GM21526 (cell line): Measurements from ENCODE around the gene GNAL.

ENCODE experiments used
- ATAC-seq: cut with Tn5 transposase; IDR thresholded peaks from one replicate; pipeline ENCODE4 v1.9.1; 2021; ENCODE audit warnings: moderate library complexity; ENCODE audit not compliant: unreplicated experiment, low FRiP score

GNAL gene

GRCh38 chr18:11757084-11757590, 68.1 kb downstream of the GNAL start:
- ATAC-seq, result no peak

GRCh38 chr18:11759456-11759855, 70.4 kb downstream of the GNAL start:
- no peak for ATAC-seq

GRCh38 chr18:11760498-11761167, 71.6 kb downstream of the GNAL start:
- no peak for ATAC-seq

GRCh38 chr18:11761553-11761952, 72.5 kb downstream of the GNAL start:
- ATAC-seq, result no peak

GRCh38 chr18:11762429-11762828, 73.4 kb downstream of the GNAL start:
- ATAC-seq, result no peak

- ATAC-seq, result no peak
These were observed 78.3 kb downstream of the GNAL start for GRCh38 chr18:11767329-11767728.

- ATAC-seq, result no peak
These were observed 78.9 kb downstream of the GNAL start for GRCh38 chr18:11767935-11768334.

GRCh38 chr18:11775436-11776174, 86.5 kb downstream of the GNAL start:
- no peak for ATAC-seq

GRCh38 chr18:11780042-11780441, 91.0 kb downstream of the GNAL start:
- ATAC-seq, result no peak

GRCh38 chr18:11783716-11784331, 94.8 kb downstream of the GNAL start:
- ATAC-seq, result no peak

- no peak for ATAC-seq
These were observed 95.7 kb downstream of the GNAL start for GRCh38 chr18:11784674-11785304.

- ATAC-seq, result no peak
These were observed 96.5 kb downstream of the GNAL start for GRCh38 chr18:11785444-11786055.

- ATAC-seq, result no peak
These were observed 100.8 kb downstream of the GNAL start for GRCh38 chr18:11789716-11790510.

- ATAC-seq, result no peak
These were observed 102.1 kb downstream of the GNAL start for GRCh38 chr18:11791131-11791530.

GRCh38 chr18:11792632-11793031, 103.6 kb downstream of the GNAL start:
- no peak for ATAC-seq

- ATAC-seq, result no peak
These were observed 105.1 kb downstream of the GNAL start for GRCh38 chr18:11794195-11794594.

- ATAC-seq, result no peak
These were observed 106.9 kb downstream of the GNAL start for GRCh38 chr18:11795916-11796315.

GRCh38 chr18:11798271-11798670, 109.2 kb downstream of the GNAL start:
- ATAC-seq, result no peak

- no peak for ATAC-seq
These were observed 110.0 kb downstream of the GNAL start for GRCh38 chr18:11799066-11799465.
